ENCODE results near the gene DOCK9. TPM values are rescaled to one million over a fixed set of nuclear protein-coding genes. Genes with fewer than 3 reads are reported as not detected.

The DOCK9 gene
- total and polyA plus RNA-seq, 8 donors, result 98.3 to 158 (median 109) TPM

GRCh38 chr13:98769736-98770135, 208.1 kb downstream of the DOCK9 start:
- TF ChIP-seq CTCF (IDR thresholded peaks at IDR 0.05), result no peak
- intact Hi-C loops (cut with DNase I), result no loop called here

GRCh38 chr13:98768522-98768921, 209.3 kb downstream of the DOCK9 start:
- Histone ChIP-seq H3K36me3 (no peaks in the 10 kb centered on the region), H3K4me1 (no peaks in the 10 kb centered on the region), H3K9me3 (peaks cover 0 to 8% of the 10 kb centered on the region in 2 donors), H3K27me3 (no peaks in the 10 kb centered on the region), H3K4me3 (no peak overlapping the region), H3K27ac (no peak overlapping the region)
- DNase-seq, result no peak
- ATAC-seq, result no peak
- intact Hi-C loops (cut with DNase I), result no loop called here
- no peak for TF ChIP-seq CTCF (IDR thresholded peaks at IDR 0.05)

More at GRCh38 chr13:98769736-98770135, 208.1 kb downstream of the DOCK9 start:
- H3K4me3 ChIP-seq, result no peak overlapping the region
- H3K27me3 ChIP-seq, result no peaks in the 10 kb centered on the region
- H3K4me1 ChIP-seq, result no peaks in the 10 kb centered on the region
- ATAC-seq (no peak), DNase-seq (no peak)
- no peaks in the 10 kb centered on the region for H3K36me3 ChIP-seq
- H3K27ac ChIP-seq, result no peak overlapping the region
- H3K9me3 ChIP-seq, result peaks cover 0 to 8% of the 10 kb centered on the region in 2 donors

GRCh38 chr13:98766697-98767096, 211.2 kb downstream of the DOCK9 start:
- Histone ChIP-seq H3K4me3 (no peak overlapping the region), H3K27ac (no peak overlapping the region), H3K4me1 (no peaks in the 10 kb centered on the region), H3K36me3 (no peaks in the 10 kb centered on the region), H3K9me3 (peaks cover 0 to 8% of the 10 kb centered on the region in 2 donors), H3K27me3 (no peaks in the 10 kb centered on the region)
- no peak for TF ChIP-seq CTCF (IDR thresholded peaks at IDR 0.05)
- DNase-seq, result peak in 1 of 4 donors; percentile 32
- intact Hi-C loops (cut with DNase I), result no loop called here
- peak; percentile 46 for ATAC-seq

- Histone ChIP-seq H3K36me3 (no peaks in the 10 kb centered on the region), H3K4me1 (peaks cover 0 to 4% of the 10 kb centered on the region in 2 donors), H3K9me3 (peaks cover 0 to 8% of the 10 kb centered on the region in 2 donors), H3K27me3 (no peaks in the 10 kb centered on the region), H3K27ac (no peak overlapping the region), H3K4me3 (no peak overlapping the region)
- intact Hi-C loops (cut with DNase I), result no loop called here
- DNase-seq (no peak), ATAC-seq (peak; percentile 15)
- no peak for TF ChIP-seq CTCF (IDR thresholded peaks at IDR 0.05)
Measured at GRCh38 chr13:98765996-98766519, 211.8 kb downstream of the DOCK9 start.

GRCh38 chr13:98761986-98762616, 215.8 kb downstream of the DOCK9 start:
- H3K27ac ChIP-seq, result no peak overlapping the region
- ATAC-seq, result peak; percentile 42
- H3K4me1 ChIP-seq, result peaks cover 0 to 4% of the 10 kb centered on the region in 2 donors
- no peaks in the 10 kb centered on the region for H3K36me3 ChIP-seq
- no peaks in the 10 kb centered on the region for H3K27me3 ChIP-seq
- no peaks in the 10 kb centered on the region for H3K9me3 ChIP-seq
- DNase-seq, result no peak
- no peak for TF ChIP-seq CTCF (IDR thresholded peaks at IDR 0.05)
- intact Hi-C loops (cut with DNase I), result no loop called here
- H3K4me3 ChIP-seq, result peak overlapping the region in 1 of 2 donors; percentile 28
